Smooth muscle cell (in vitro differentiated cells): ENCODE data around the gene UQCRHL. TPM values are rescaled to one million over a fixed set of nuclear protein-coding genes. Genes with fewer than 3 reads are reported as not detected.

Source experiments
- DNase-seq: peaks from one replicate; lab custom pipeline; 2025; ENCODE audit not compliant: unreplicated experiment; lab: John Stamatoyannopoulos, UW
- H2AFZ ChIP-seq: fragments of 200-600 bp; sonication (generic); 2 replicates; pipeline ENCODE4 v1.6.0; 2016; ENCODE audit warnings: antibody characterized with exemption, low read depth, mild to moderate bottlenecking
- H3F3A ChIP-seq: fragments of 200-600 bp; sonication (generic); 2 replicates; pipeline ENCODE4 v1.6.0; 2017; ENCODE audit warnings: antibody characterized with exemption, low read depth
- H3K27ac ChIP-seq: fragments of 200-600 bp; sonication (generic); 2 replicates; pipeline ENCODE4 v1.5.1; 2016; ENCODE audit warnings: low read depth, mild to moderate bottlenecking
- H3K27me3 ChIP-seq: fragments of 200-600 bp; sonication (generic); 2 replicates; pipeline ENCODE4 v1.6.1; 2016; ENCODE audit warnings: low read depth, mild to moderate bottlenecking
- H3K36me3 ChIP-seq: fragments of 200-600 bp; sonication (generic); 2 replicates; pipeline ENCODE4 v1.5.1; 2016; ENCODE audit warnings: low read depth
- H3K4me1 ChIP-seq: fragments of 200-600 bp; sonication (generic); 2 replicates; pipeline ENCODE4 v1.5.1; 2016; ENCODE audit warnings: low read depth
- H3K4me2 ChIP-seq: fragments of 200-600 bp; sonication (generic); 2 replicates; pipeline ENCODE4 v1.6.0; 2016; ENCODE audit warnings: mild to moderate bottlenecking
- H3K4me3 ChIP-seq: fragments of 200-600 bp; sonication (generic); 2 replicates; pipeline ENCODE4 v1.5.1; 2016; ENCODE audit warnings: mild to moderate bottlenecking
- H3K79me2 ChIP-seq: fragments of 200-600 bp; sonication (generic); 2 replicates; pipeline ENCODE4 v1.6.0; 2016; ENCODE audit warnings: low read depth, mild to moderate bottlenecking
- H3K9ac ChIP-seq: fragments of 200-600 bp; sonication (generic); 2 replicates; pipeline ENCODE4 v1.6.0; 2016; ENCODE audit warnings: low read depth
- H3K9me3 ChIP-seq: fragments of 200-600 bp; sonication (generic); replicated peaks from 2 replicates; pipeline ENCODE4 v1.5.1; 2016; ENCODE audit warnings: low read depth
- H4K20me1 ChIP-seq: fragments of 200-600 bp; sonication (generic); 2 replicates; pipeline ENCODE4 v1.6.0; 2016; ENCODE audit warnings: low read depth
- CTCF ChIP-seq: fragments of 200-600 bp; sonication (generic); IDR thresholded peaks from 2 replicates; pipeline ENCODE4 v1.5.1; 2017; ENCODE audit warnings: borderline replicate concordance, mild to moderate bottlenecking, antibody characterized with exemption; ENCODE audit not compliant: insufficient read depth, poor library complexity, severe bottlenecking
- WGBS: methylation state at CpG from one replicate; pipeline ENCODE4 v1.1.7; 2016; ENCODE audit warnings: low lambda C conversion rate; 5-methylcytosine and 5-hydroxymethylcytosine counted together
- polyA plus RNA-seq: library from polyadenylated mRNA; unstranded; fragments of >200 nt; fragmentation: Nextera tagmentation; extraction: Ambion mirVana; gene quantifications from 2 replicates; pipeline ENCODE4 v1.2.1, GENCODE V29; 2016
- total RNA-seq: library from RNA; depleted of rRNA; stranded (reverse); fragments of >200 nt; gene quantifications from 2 replicates; pipeline ENCODE4 v1.2.3, GENCODE V29; 2014

UQCRHL gene
- total and polyA plus RNA-seq, 2 experiments from 2014 or later: 1.1 to 4.4 TPM

DNA sequence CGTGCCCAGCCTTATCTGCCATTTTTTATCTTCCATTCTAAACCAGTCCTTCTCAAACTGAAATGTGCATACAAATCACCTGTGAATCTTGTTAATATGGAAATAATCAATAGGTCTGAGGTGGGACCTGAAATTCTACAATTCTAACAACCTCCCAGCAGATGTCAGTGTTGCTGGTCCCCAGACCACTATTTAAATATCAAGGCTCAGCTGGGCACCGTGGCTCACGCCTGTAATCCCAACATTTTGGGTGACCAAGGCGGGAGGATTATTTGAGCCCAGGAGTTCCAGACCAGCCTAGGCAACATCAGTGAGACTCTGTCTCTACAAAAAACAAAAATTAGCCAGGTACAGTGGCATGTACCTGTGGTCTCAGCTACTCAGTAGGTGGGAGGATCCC is 4.1 kb downstream of the UQCRHL start:
- no peaks in the 10 kb centered on the region for H3K27me3 ChIP-seq
- TF ChIP-seq CTCF: peak; percentile 45

GRCh38 chr1:15802234-15802965 is 5.0 kb downstream of the UQCRHL start:
- Histone ChIP-seq H3K27me3 (no peaks in the 10 kb centered on the region), H3K9ac (no peak overlapping the region), H3K27ac (peak overlapping the region; percentile 96), H3K9me3 (no peaks in the 10 kb centered on the region), H3K4me3 (no peak overlapping the region), H3K79me2 (no peaks in the 10 kb centered on the region), H3K4me1 (peaks cover 14% of the 10 kb centered on the region), H4K20me1 (no peaks in the 10 kb centered on the region), H3K4me2 (peak overlapping the region; percentile 18), H2AFZ (no peak overlapping the region), H3F3A (peaks cover 11% of the 10 kb centered on the region), H3K36me3 (no peaks in the 10 kb centered on the region)
- no peak for DNase-seq
- TF ChIP-seq CTCF: no peak
- 76% methylated on average over 17 of the region's 17 CpGs for WGBS

More for the DNA sequence above, 4.1 kb downstream of the UQCRHL start:
- WGBS: 39% methylated on average over 4 of the region's 4 CpGs
- no peak overlapping the region for H3K9ac ChIP-seq
- no peak overlapping the region for H3K27ac ChIP-seq
- DNase-seq: no peak
- H3K79me2 ChIP-seq: no peaks in the 10 kb centered on the region
- peaks cover 14% of the 10 kb centered on the region for H3K4me1 ChIP-seq
- H4K20me1 ChIP-seq: no peaks in the 10 kb centered on the region
- H3K4me2 ChIP-seq: no peak overlapping the region
- no peaks in the 10 kb centered on the region for H3K9me3 ChIP-seq
- peaks cover 11% of the 10 kb centered on the region for H3F3A ChIP-seq
- H3K36me3 ChIP-seq: no peaks in the 10 kb centered on the region
- no peak overlapping the region for H3K4me3 ChIP-seq
- H2AFZ ChIP-seq: no peak overlapping the region

- Histone ChIP-seq H3K79me2 (no peaks in the 10 kb centered on the region), H4K20me1 (no peaks in the 10 kb centered on the region), H3F3A (peaks cover 19% of the 10 kb centered on the region), H3K36me3 (no peaks in the 10 kb centered on the region), H3K27ac (peak overlapping the region; percentile 96), H2AFZ (no peak overlapping the region), H3K9me3 (no peaks in the 10 kb centered on the region), H3K4me3 (no peak overlapping the region), H3K4me2 (peak overlapping the region; percentile 49), H3K27me3 (no peaks in the 10 kb centered on the region), H3K4me1 (peaks cover 14% of the 10 kb centered on the region), H3K9ac (peak overlapping the region; percentile 85)
- no peak for DNase-seq
- 36% methylated on average over 22 of the region's 22 CpGs for WGBS
- TF ChIP-seq CTCF: no peak
These were observed 7.3 kb downstream of the UQCRHL start for GRCh38 chr1:15799928-15800835.
